ENCODE results near the gene NCK2.

GRCh38 chr2:105820151-105820550 is 75.4 kb downstream of the NCK2 start:
- TF ChIP-seq REST (IDR thresholded peaks at IDR 0.05; ENCODE audit: low read depth, low read length) (no peak), CTCF (IDR thresholded peaks at IDR 0.05 in 2 of 3, conservative IDR thresholded peaks at IDR 0.05 in 1 of 3; ENCODE audit: control insufficient read depth in 2 of 3, extremely low read depth in 1 of 3, insufficient read depth in 1 of 3, low read depth in 3 of 3, low read length in 3 of 3) (no peak), RCOR1 (conservative IDR thresholded peaks at IDR 0.05; ENCODE audit: low read depth, low read length) (no peak), MAX (IDR thresholded peaks at IDR 0.05; ENCODE audit: low read depth, low read length) (no peak), CREB1 (IDR thresholded peaks at IDR 0.05; ENCODE audit: low read depth) (no peak), MYC (IDR thresholded peaks at IDR 0.05; ENCODE audit: insufficient read depth, insufficient read length, insufficient replicate concordance, low read length, severe bottlenecking) (no peak), ZSCAN29 (IDR thresholded peaks at IDR 0.05) (no peak), NFIC (IDR thresholded peaks at IDR 0.05; ENCODE audit: low read depth, low read length) (no peak), DPF2 (IDR thresholded peaks at IDR 0.05) (no peak), POLR2A (IDR thresholded peaks at IDR 0.05; ENCODE audit: low read depth, low read length) (no peak), ZNF384 (IDR thresholded peaks at IDR 0.05; ENCODE audit: borderline replicate concordance, low read depth, low read length) (no peak), TAF1 (IDR thresholded peaks at IDR 0.05; ENCODE audit: borderline replicate concordance, low read depth, low read length) (no peak), KAT2A (conservative IDR thresholded peaks at IDR 0.05; ENCODE audit: control insufficient read depth, low read depth, low read length) (no peak), EZH2 (IDR thresholded peaks at IDR 0.05; ENCODE audit: borderline replicate concordance, control insufficient read depth, low read depth, low read length) (no peak)

Measured in GM12878 (cell line).